Right ventricle myocardium superior (tissue), 1 donor: ENCODE data around the gene LRRC8C. TPM values are rescaled to one million over a fixed set of nuclear protein-coding genes. Genes with fewer than 3 reads are reported as not detected.

Source experiments
- ATAC-seq: fragments of 200-7000 bp; cut with Tn5 transposase; one replicate; pipeline ENCODE4 v1.9.1; 2020; ENCODE audit warnings: mild to moderate bottlenecking; ENCODE audit not compliant: poor library complexity
- DNase-seq: peaks from one replicate; pipeline ENCODE4 v3.0.0-alpha.2; 2020
- intact Hi-C: fragments of 100-400 bp; cut with DNase I; formaldehyde crosslinking; loops from one replicate; pipeline ENCODE4 v1.11.2; 2022
- total RNA-seq: library from RNA; stranded (reverse); fragmentation: NEBNext Ultra II Directional; extraction: Animal tissue kit (Norgen Biotek cat#: 25700); gene quantifications from one replicate; pipeline ENCODE4 v1.2.1, GENCODE V29; 2021
- donor health status: DM: no; HTN: yes; CAD: no; lungs with severe emphysema.

Gene LRRC8C
- total RNA-seq, 1 donor from 2014 or later = 5.9 TPM

DNA sequence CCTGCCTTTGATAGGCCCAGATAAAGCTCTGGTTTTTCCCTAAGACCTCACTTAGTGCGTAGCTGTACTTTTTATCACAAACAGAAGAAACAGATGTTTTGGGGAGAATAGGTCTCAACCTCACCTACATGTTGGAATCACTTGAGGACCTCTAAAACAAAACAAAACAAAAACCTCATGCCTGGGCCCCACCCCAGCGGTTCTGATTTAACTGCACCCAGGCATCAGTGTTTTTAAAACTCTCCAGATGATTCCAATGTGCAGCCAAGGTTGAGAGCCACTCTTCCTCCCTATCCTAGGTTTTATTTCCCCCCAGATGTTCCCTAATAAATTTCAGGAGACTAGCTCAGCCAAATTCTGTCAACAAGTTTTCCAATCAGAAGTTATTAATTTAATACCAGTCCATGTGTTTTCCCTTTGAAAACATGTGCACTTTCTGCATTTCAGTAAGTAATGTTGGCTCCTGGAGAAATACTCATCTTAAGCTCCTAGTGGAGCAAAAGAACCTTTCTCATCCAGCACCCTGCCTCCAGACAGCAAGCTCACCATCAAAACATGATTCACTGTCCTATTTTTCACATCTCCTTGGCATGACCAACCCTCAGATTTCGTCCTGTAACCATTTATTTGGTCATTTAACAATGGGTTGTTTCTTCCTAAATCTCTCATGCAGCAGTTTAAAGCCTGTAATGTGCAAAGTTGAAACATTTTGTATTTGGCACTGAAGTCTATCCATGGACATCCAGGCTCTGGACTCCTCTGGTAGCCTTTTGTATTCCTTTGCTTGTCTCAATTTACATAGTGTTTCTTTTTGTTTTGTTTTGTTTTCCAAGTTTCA is 27.5 kb downstream of the LRRC8C start:
- intact Hi-C loops = no loop called here
- no peak for DNase-seq
- no peak for ATAC-seq

GRCh38 chr1:89665941-89666340 is 33.0 kb downstream of the LRRC8C start:
- ATAC-seq = no peak
- intact Hi-C loops = no loop called here
- DNase-seq = no peak

- DNase-seq (no peak), ATAC-seq (no peak)
- intact Hi-C loops = no loop called here
Observed at GRCh38 chr1:89666640-89667039, 33.7 kb downstream of the LRRC8C start.

GRCh38 chr1:89667691-89668090 is 34.8 kb downstream of the LRRC8C start:
- intact Hi-C loops = no loop called here
- DNase-seq (no peak), ATAC-seq (no peak)

- ATAC-seq = no peak
- DNase-seq = no peak
- intact Hi-C loops = no loop called here
Observed at GRCh38 chr1:89668961-89669360, 36.0 kb downstream of the LRRC8C start.

- DNase-seq (no peak), ATAC-seq (no peak)
- intact Hi-C loops = no loop called here
Observed at GRCh38 chr1:89669441-89669840, 36.5 kb downstream of the LRRC8C start.

DNA sequence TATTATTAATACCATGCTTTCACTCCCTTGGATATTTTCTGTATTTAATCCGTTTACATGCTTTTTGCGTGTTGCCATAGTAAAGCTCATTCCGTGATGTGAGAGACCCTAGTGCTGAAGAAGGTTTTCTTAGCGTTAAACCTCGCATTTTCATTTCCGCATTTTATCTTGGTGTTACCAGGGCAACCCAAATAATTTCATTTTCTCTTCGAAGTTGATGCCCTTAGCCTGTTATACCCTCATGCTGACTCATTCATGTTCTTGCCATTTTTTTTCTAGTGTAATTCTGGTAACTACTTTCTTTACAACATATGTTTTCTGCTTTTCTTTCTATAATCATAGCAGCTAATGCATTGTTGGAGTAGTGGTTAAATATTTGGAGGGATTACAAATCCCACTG is 37.2 kb downstream of the LRRC8C start:
- intact Hi-C loops = no loop called here
- ATAC-seq (peak; percentile 75), DNase-seq (no peak)

DNA sequence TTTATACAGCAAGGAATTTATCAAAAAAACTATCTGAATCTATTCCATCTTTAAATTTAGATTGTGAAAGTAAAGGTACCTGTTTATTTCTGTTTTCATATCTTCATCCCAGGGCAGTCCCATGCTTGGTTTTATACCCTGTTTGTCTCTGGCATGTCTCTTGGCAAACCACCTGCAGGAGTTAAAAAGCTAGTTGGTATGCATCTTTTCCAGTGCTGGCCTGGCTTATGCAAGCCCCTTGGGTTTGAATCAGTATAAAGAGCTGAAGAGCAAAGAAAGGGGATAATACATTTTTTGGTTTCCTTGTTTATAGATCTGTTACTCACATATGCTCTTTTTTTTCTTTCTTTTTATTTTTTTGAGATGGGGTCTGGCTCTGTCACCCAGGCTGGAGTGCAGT is 37.8 kb downstream of the LRRC8C start:
- no peak for DNase-seq
- intact Hi-C loops = no loop called here
- no peak for ATAC-seq

DNA sequence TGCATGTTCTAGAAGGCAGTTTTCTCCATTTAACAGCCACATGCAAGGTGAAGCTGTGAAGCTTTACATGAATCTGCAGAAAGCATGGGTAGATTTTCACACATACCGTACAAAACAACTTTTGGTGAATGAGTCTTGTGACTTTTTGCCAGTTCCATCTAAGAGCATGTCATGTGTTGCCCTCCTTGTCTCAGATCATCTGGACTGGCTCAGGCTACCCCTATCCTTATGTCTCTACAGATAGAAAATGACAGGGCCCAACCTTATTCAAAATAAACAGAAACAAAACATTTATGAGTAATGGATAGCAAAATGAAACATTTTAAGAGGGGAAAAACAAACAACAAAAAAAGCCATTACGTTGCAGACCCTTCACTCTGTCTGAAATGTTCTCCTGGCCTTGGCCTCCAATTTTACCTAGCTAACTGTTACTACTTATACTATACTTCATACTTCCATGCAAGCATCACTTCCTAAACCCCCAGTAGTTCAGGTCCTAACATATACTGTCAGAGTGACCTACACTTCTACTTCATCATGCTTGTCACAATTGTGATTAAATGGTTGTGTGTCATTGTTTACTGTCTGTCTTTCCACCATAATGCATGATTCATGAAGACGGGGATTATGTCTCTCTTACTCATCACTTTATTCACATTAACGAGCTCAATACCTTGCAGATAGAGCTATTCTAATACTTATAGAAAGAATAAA is 39.0 kb downstream of the LRRC8C start:
- no peak for DNase-seq
- ATAC-seq = no peak
- intact Hi-C loops = no loop called here

- no peak for DNase-seq
- intact Hi-C loops = no loop called here
- ATAC-seq = no peak
Observed at GRCh38 chr1:89672489-89673183, 39.7 kb downstream of the LRRC8C start.

DNA sequence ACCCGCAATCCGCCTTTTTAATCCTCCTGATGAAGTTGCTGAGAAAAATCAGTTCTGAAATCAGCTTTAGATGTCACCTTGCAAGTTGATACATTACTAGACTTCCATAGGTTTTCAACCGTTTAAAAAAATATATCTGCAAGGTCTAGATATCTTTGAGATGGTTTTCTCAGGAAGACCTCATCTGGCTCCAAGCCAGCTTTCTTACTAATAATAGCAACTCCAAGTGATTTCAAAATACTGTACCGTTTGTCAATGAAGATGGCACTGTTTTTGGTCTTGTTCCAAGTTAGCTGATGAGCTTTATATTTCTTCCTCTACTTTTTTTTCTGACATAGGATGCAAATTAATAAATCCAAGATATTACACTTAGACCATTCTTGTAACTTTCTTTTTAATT is 40.3 kb downstream of the LRRC8C start:
- no peak for DNase-seq
- no peak for ATAC-seq
- intact Hi-C loops = no loop called here

- DNase-seq (no peak), ATAC-seq (no peak)
- intact Hi-C loops = no loop called here
Observed at GRCh38 chr1:89675677-89676076, 42.8 kb downstream of the LRRC8C start.

- intact Hi-C loops = no loop called here
- DNase-seq (no peak), ATAC-seq (no peak)
Observed at GRCh38 chr1:89681045-89681729, 48.3 kb downstream of the LRRC8C start.

DNA sequence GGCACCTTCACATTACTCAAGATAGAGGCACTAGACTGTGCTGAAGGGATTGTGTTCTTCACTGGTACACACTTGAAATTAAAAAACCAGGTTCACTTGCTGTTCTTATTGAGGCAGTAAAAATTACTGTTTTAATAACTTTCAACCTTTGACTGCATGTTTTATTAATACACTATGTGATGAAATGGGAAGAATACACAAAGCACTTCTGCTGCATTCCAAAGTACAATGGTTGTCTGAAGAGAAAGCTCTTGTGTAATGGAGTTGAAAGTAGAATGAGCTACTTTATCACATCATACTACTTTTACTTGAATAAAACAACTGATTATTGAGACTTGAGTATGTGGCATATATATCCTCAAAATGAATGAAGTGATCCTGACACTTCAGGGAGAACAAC is 49.7 kb downstream of the LRRC8C start:
- DNase-seq = no peak
- no peak for ATAC-seq
- intact Hi-C loops = no loop called here

DNA sequence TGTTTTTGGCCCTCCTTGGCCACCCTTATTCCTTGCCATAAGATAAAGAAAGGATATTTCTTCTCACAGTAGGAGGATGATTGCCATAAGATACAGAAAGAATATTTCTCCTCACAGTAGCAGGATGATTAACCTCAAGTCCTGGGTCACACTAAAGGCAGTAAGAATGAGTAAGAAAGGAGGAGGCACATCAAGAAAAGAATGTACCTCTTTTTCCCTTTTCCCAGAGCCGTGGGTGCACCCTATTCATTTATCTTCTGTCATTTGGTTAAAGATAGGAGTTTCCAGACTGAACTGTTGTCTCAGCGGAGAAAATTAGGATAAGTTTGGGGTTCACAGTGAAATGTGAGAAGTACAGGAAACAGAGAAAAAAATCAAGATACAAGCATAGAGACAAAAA is 52.5 kb downstream of the LRRC8C start:
- intact Hi-C loops = no loop called here
- ATAC-seq (no peak), DNase-seq (no peak)

DNA sequence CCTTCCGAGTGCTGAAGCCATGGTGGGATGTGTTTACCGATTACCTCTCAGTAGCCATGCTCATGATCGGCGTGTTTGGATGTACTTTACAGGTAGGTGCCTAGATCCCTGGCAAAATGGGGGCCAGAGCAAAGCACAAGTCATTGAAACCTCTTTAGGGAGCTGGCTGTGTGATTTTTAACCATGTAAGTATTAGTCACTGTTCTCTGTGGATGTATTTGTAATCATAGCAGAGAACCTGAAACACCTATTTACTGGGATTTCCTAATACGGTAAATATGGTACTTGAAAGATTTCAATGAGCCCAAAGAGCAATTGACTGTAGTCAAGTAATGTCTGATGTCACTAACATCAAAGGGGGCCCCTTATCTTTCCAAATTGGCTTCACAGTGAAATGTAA is 53.6 kb downstream of the LRRC8C start:
- intact Hi-C loops = no loop called here
- ATAC-seq (no peak), DNase-seq (no peak)

- DNase-seq (no peak), ATAC-seq (no peak)
- intact Hi-C loops = no loop called here
Observed at GRCh38 chr1:89687254-89687653, 54.3 kb downstream of the LRRC8C start.

- DNase-seq (no peak), ATAC-seq (no peak)
- intact Hi-C loops = no loop called here
Observed at GRCh38 chr1:89688607-89689006, 55.7 kb downstream of the LRRC8C start.

DNA sequence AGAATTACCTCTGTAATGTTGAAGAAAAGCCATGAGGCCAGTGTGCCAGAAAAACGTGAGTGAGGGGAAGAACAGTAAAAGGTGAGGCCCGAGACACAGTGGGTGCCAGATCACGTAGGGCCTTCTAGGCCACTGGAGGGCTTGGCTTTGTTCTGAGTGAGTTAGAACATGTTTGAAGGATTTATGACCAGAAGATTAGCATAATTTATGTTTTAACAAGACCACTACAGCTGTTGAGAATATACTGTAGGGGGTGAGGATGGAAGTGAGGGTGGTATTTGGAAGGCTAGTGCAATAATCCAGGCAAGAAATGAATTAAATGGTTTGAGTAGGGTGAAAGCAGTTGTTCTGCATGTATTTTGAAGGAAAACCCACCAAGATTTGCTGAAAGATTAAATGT is 56.3 kb downstream of the LRRC8C start:
- intact Hi-C loops = no loop called here
- ATAC-seq (no peak), DNase-seq (no peak)
